RWPE2 (cell line): ENCODE data around the gene MAP3K20.
A peak's percentile ranks its signal among the peaks of the same experiment; 100 is the strongest.

Experiments
- ATAC-seq: fragments of 200-7000 bp; cut with Tn5 transposase; 3 replicates; pipeline ENCODE4 v1.9.1; 2021; ENCODE audit warnings: low read depth
- DNase-seq: peaks from one replicate; pipeline ENCODE4 v3.0.0-alpha.2; 2020; ENCODE audit warnings: low spot score
- H3K27ac ChIP-seq: fragments of 450-650 bp; 2 replicates; pipeline ENCODE4 v1.5.1; 2017; ENCODE audit warnings: mild to moderate bottlenecking; ENCODE audit not compliant: poor library complexity, severe bottlenecking
- H3K27me3 ChIP-seq: fragments of 250-450 bp; sonication (Bioruptor Pico); 2 replicates; pipeline ENCODE4 v1.5.1; 2021; ENCODE audit warnings: mild to moderate bottlenecking, moderate library complexity; ENCODE audit not compliant: insufficient read depth, poor library complexity, severe bottlenecking
- H3K36me3 ChIP-seq: fragments of 250-450 bp; sonication (Bioruptor Pico); 2 replicates; pipeline ENCODE4 v1.5.1; 2020; ENCODE audit warnings: low read depth, mild to moderate bottlenecking, moderate library complexity
- H3K4me1 ChIP-seq: fragments of 250-450 bp; sonication (Bioruptor Pico); 2 replicates; pipeline ENCODE4 v1.5.1; 2021; ENCODE audit warnings: mild to moderate bottlenecking, moderate library complexity; ENCODE audit not compliant: insufficient read depth, poor library complexity, severe bottlenecking
- H3K4me3 ChIP-seq: fragments of 250-450 bp; sonication (Bioruptor Pico); 2 replicates; pipeline ENCODE4 v1.5.1; 2021; ENCODE audit warnings: mild to moderate bottlenecking, moderate library complexity; ENCODE audit not compliant: severe bottlenecking
- H3K9me3 ChIP-seq: fragments of 250-450 bp; sonication (Bioruptor Pico); 2 replicates; pipeline ENCODE4 v1.5.1; 2021; ENCODE audit warnings: mild to moderate bottlenecking, moderate library complexity; ENCODE audit not compliant: severe bottlenecking
- TF ChIP-seq, protein P1 (sequence below): fragments of 450-650 bp; IDR thresholded peaks from one replicate; pipeline ENCODE4 v1.5.1; 2017; ENCODE audit warnings: mild to moderate bottlenecking, moderate library complexity; ENCODE audit not compliant: poor library complexity, severe bottlenecking

Gene MAP3K20

DNA sequence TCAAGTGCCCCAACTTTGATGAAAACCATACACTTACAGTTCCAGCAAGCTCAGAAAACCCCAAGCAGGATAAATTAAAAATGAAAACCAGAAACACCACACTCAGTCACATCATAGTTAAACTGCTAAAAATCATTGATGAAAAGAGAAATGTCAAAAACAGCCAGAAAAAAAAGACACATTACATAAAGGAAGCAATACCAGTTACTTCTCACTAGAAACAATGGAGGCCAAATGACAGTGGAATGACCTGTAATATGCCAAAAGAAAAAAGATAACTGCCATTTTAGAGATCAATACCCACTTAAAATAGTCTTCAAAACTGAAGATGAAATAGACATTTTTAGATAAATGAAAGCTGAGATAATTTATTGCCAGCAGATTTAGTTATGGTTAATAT lies 66.0 kb downstream of the MAP3K20 start:
- no peak for DNase-seq
- TF ChIP-seq, protein P1, sequence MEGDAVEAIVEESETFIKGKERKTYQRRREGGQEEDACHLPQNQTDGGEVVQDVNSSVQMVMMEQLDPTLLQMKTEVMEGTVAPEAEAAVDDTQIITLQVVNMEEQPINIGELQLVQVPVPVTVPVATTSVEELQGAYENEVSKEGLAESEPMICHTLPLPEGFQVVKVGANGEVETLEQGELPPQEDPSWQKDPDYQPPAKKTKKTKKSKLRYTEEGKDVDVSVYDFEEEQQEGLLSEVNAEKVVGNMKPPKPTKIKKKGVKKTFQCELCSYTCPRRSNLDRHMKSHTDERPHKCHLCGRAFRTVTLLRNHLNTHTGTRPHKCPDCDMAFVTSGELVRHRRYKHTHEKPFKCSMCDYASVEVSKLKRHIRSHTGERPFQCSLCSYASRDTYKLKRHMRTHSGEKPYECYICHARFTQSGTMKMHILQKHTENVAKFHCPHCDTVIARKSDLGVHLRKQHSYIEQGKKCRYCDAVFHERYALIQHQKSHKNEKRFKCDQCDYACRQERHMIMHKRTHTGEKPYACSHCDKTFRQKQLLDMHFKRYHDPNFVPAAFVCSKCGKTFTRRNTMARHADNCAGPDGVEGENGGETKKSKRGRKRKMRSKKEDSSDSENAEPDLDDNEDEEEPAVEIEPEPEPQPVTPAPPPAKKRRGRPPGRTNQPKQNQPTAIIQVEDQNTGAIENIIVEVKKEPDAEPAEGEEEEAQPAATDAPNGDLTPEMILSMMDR, result no peak
- Histone ChIP-seq H3K27ac (no peak overlapping the region), H3K27me3 (no peaks in the 10 kb centered on the region), H3K36me3 (peaks cover 31% of the 10 kb centered on the region), H3K4me1 (peaks cover 28% of the 10 kb centered on the region), H3K9me3 (peaks cover 2% of the 10 kb centered on the region), H3K4me3 (no peak overlapping the region)
- ATAC-seq, result no peak

DNA sequence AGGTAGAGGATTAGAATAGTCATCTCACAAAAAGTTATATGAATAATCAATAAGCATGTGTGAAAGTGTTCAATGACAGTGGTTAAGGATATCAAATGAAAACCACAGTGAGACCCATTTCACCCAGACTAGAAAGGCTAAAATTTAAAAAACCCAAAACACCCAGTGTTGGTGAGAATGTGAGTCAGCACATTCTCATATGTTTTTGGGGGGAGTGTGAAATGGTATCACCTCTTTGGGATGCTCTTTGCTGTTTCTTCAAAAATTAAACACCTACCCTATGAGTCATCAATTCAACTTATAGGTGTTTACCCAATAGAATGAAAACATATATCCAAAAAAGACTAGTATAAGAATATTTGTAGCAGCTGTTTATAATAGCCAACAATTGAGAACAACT lies 69.8 kb downstream of the MAP3K20 start:
- H3K27ac ChIP-seq, result peak overlapping the region; percentile 98
- peaks cover 23% of the 10 kb centered on the region for H3K36me3 ChIP-seq
- TF ChIP-seq, protein P1, result no peak
- no peak for DNase-seq
- H3K27me3 ChIP-seq, result no peaks in the 10 kb centered on the region
- no peak overlapping the region for H3K4me3 ChIP-seq
- peaks cover 2% of the 10 kb centered on the region for H3K9me3 ChIP-seq
- ATAC-seq, result no peak
- peaks cover 41% of the 10 kb centered on the region for H3K4me1 ChIP-seq

DNA sequence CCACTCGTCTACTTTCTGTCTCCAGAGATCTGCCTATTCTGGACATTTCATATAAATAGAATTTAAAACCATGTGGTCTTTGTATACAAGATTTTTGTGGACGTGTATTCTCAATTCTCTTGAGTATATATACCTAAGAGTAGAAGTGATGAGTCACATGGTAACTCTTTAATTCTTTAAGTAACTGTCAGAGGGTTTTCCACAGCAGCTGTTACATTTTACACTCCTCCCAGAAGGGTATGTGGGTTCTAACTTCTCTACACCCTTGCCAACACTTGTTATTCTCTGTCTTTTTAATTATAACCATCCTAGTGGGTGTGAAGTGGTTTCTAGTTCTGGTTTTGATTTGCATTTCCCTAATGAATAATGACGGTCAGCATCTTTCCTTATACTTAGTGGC lies 70.9 kb downstream of the MAP3K20 start:
- TF ChIP-seq, protein P1, result no peak
- H3K9me3 ChIP-seq, result peaks cover 2% of the 10 kb centered on the region
- H3K27me3 ChIP-seq, result no peaks in the 10 kb centered on the region
- peaks cover 53% of the 10 kb centered on the region for H3K4me1 ChIP-seq
- no peak for DNase-seq
- peaks cover 12% of the 10 kb centered on the region; the same call in 1 of the 2 replicates for H3K36me3 ChIP-seq
- H3K27ac ChIP-seq, result peak overlapping the region; percentile 98
- no peak overlapping the region for H3K4me3 ChIP-seq
- ATAC-seq, result no peak

DNA sequence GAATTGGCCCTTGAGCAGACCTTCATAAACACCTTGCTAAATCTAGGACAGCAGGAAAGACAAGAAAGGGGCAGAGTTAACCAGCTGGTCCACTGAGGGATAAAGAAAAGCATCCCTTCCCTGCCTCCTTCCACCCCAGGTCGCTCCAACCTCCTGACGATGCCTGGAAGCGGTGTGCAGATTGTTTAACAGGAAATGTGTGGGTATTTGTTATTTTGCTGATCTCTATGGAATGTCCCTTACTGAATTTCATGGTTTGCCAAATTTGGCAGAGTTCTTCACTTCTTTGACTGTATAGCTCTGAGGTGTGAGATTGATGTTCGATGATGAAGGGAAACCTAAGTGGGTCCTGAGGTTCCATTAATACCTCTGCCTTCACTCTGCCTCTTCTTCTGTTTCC lies 72.9 kb downstream of the MAP3K20 start:
- 0 out of 2 replicates have a peak, but pooled peaks cover 2% of the 10 kb centered on the region for H3K36me3 ChIP-seq
- ATAC-seq (peak; percentile 61), DNase-seq (no peak)
- H3K27me3 ChIP-seq, result no peaks in the 10 kb centered on the region
- H3K27ac ChIP-seq, result peak overlapping the region; percentile 98
- TF ChIP-seq, protein P1, result no peak
- H3K4me3 ChIP-seq, result no peak overlapping the region
- no peaks in the 10 kb centered on the region for H3K9me3 ChIP-seq
- peaks cover 70% of the 10 kb centered on the region for H3K4me1 ChIP-seq

DNA sequence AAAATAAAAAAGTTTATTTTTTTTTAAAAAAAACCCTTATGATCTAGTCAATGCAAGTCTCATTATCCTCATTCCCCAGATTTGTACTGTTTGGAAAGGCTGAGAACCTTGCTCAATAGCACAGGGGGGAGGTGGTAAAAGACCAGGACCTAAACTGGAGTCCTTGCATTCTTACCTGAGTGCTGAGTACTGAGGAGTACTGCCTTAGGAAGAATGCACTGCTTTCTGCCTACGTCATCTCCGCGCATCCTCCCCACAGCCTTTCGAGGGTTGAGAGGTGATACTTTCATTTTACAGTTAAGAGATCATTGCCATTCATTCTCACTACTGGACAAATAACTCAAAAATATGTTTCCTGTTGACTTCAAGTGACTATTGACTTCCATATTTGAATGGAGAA lies 73.8 kb downstream of the MAP3K20 start:
- peaks cover 71% of the 10 kb centered on the region for H3K4me1 ChIP-seq

More for the DNA sequence above, 73.8 kb downstream of the MAP3K20 start:
- Histone ChIP-seq H3K27me3 (no peaks in the 10 kb centered on the region), H3K27ac (peak overlapping the region; percentile 98), H3K36me3 (no peaks in the 10 kb centered on the region; the same call in 1 of the 2 replicates), H3K4me3 (no peak overlapping the region), H3K9me3 (no peaks in the 10 kb centered on the region)
- TF ChIP-seq, protein P1, result no peak
- DNase-seq, result no peak
- no peak for ATAC-seq
